Measurements from ENCODE around the gene TRIM27. TPM values are rescaled to one million over a fixed set of nuclear protein-coding genes. Genes with fewer than 3 reads are reported as not detected.
A peak's percentile ranks its signal among the peaks of the same experiment; 100 is the strongest.

Gene TRIM27
- total and polyA plus RNA-seq, 10 of the 15 experiments (the other 5 are each of a cell fraction or from before 2014, with no cell fraction given), result 18.5 to 74.7 (median 58.0) TPM

DNA sequence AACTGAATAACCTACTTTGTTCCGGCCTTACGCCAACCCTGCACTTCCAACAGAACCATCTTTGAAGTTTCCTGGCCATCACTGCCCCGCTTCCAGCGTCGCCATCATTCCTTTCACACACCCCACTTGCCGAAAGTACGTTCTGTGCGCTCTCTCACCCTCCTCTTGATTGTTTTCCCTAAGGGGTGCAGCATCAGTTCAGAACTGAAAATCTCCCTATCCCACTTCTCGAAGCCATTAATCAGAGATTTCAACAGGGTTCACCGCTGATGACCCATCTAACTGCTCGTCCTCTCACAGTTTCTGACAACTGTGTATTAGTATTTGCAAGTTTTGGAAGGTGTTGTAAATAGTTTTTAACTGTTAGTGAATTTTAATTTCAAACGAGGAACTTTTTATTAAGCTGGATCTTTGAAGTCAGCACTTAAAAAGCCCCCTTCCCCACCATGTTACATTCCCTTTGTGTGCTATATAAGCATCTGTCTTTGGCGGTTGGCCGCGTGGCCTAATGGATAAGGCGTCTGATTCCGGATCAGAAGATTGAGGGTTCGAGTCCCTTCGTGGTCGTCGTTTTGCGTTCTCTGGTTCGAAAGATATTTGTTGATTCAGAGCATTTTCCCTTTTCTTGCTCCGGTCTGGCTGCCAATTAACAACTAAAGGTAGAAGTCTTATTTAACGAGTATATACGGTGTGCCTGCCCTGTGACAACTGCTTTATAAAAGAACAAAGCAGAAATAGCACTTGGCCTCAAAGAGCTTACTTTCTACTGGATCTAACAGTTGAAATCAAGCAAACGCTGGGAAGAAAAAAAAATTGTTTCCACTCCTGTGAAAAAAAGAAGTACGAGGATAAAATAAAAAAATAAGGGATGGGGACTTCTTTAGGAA, 42.6 kb downstream of the TRIM27 start (continued):
- TF ChIP-seq RAD21 (IDR thresholded peaks at IDR 0.05; ENCODE audit: insufficient read depth, low read depth, low read length) (no peak), JUND (IDR thresholded peaks at IDR 0.05; ENCODE audit: low read depth, low read length) (no peak), NFYA (IDR thresholded peaks at IDR 0.05; ENCODE audit: borderline replicate concordance, low read depth, low read length) (no peak), NR2C1 (IDR thresholded peaks at IDR 0.05) (no peak), CHD2 (IDR thresholded peaks at IDR 0.05; ENCODE audit: borderline replicate concordance, low read depth, low read length) (no peak), HDAC2 (IDR thresholded peaks at IDR 0.05) (no peak), SPI1 (IDR thresholded peaks at IDR 0.05; ENCODE audit: borderline replicate concordance, insufficient read depth, low read depth, low read length) (no peak), NRF1 (conservative IDR thresholded peaks at IDR 0.05; ENCODE audit: low read depth, low read length) (no peak), SREBF1 (IDR thresholded peaks at IDR 0.05; ENCODE audit: low read length) (no peak), TCF3 (IDR thresholded peaks at IDR 0.05; ENCODE audit: borderline replicate concordance, insufficient read depth, low read depth, low read length) (no peak), ZNF207 (IDR thresholded peaks at IDR 0.05; ENCODE audit: borderline replicate concordance) (no peak), SREBF2 (IDR thresholded peaks at IDR 0.05; ENCODE audit: low read length) (peak; percentile 93), ZSCAN29 (IDR thresholded peaks at IDR 0.05) (peak; percentile 90), MYB (IDR thresholded peaks at IDR 0.05; ENCODE audit: borderline replicate concordance, low read depth, low read length) (no peak), BCLAF1 (IDR thresholded peaks at IDR 0.05) (no peak), IRF3 (IDR thresholded peaks at IDR 0.05) (no peak), YY1 (IDR thresholded peaks at IDR 0.05; ENCODE audit: low read depth, low read length) (peak; percentile 60)
- TF ChIP-seq, protein P1, sequence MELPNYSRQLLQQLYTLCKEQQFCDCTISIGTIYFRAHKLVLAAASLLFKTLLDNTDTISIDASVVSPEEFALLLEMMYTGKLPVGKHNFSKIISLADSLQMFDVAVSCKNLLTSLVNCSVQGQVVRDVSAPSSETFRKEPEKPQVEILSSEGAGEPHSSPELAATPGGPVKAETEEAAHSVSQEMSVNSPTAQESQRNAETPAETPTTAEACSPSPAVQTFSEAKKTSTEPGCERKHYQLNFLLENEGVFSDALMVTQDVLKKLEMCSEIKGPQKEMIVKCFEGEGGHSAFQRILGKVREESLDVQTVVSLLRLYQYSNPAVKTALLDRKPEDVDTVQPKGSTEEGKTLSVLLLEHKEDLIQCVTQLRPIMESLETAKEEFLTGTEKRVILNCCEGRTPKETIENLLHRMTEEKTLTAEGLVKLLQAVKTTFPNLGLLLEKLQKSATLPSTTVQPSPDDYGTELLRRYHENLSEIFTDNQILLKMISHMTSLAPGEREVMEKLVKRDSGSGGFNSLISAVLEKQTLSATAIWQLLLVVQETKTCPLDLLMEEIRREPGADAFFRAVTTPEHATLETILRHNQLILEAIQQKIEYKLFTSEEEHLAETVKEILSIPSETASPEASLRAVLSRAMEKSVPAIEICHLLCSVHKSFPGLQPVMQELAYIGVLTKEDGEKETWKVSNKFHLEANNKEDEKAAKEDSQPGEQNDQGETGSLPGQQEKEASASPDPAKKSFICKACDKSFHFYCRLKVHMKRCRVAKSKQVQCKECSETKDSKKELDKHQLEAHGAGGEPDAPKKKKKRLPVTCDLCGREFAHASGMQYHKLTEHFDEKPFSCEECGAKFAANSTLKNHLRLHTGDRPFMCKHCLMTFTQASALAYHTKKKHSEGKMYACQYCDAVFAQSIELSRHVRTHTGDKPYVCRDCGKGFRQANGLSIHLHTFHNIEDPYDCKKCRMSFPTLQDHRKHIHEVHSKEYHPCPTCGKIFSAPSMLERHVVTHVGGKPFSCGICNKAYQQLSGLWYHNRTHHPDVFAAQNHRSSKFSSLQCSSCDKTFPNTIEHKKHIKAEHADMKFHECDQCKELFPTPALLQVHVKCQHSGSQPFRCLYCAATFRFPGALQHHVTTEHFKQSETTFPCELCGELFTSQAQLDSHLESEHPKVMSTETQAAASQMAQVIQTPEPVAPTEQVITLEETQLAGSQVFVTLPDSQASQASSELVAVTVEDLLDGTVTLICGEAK (IDR thresholded peaks at IDR 0.05; ENCODE audit: borderline replicate concordance), result peak; percentile 79
